Smooth muscle cell (in vitro differentiated cells): ENCODE data around the gene FLOT2. TPM values are rescaled to one million over a fixed set of nuclear protein-coding genes. Genes with fewer than 3 reads are reported as not detected.

ENCODE experiments used
- DNase-seq: peaks from one replicate; lab custom pipeline; 2025; ENCODE audit not compliant: unreplicated experiment; lab: John Stamatoyannopoulos, UW
- H2AFZ ChIP-seq: fragments of 200-600 bp; sonication (generic); 2 replicates; pipeline ENCODE4 v1.6.0; 2016; ENCODE audit warnings: antibody characterized with exemption, low read depth, mild to moderate bottlenecking
- H3F3A ChIP-seq: fragments of 200-600 bp; sonication (generic); 2 replicates; pipeline ENCODE4 v1.6.0; 2017; ENCODE audit warnings: antibody characterized with exemption, low read depth
- H3K27ac ChIP-seq: fragments of 200-600 bp; sonication (generic); 2 replicates; pipeline ENCODE4 v1.5.1; 2016; ENCODE audit warnings: low read depth, mild to moderate bottlenecking
- H3K27me3 ChIP-seq: fragments of 200-600 bp; sonication (generic); 2 replicates; pipeline ENCODE4 v1.6.1; 2016; ENCODE audit warnings: low read depth, mild to moderate bottlenecking
- H3K36me3 ChIP-seq: fragments of 200-600 bp; sonication (generic); 2 replicates; pipeline ENCODE4 v1.5.1; 2016; ENCODE audit warnings: low read depth
- H3K4me1 ChIP-seq: fragments of 200-600 bp; sonication (generic); 2 replicates; pipeline ENCODE4 v1.5.1; 2016; ENCODE audit warnings: low read depth
- H3K4me2 ChIP-seq: fragments of 200-600 bp; sonication (generic); 2 replicates; pipeline ENCODE4 v1.6.0; 2016; ENCODE audit warnings: mild to moderate bottlenecking
- H3K4me3 ChIP-seq: fragments of 200-600 bp; sonication (generic); 2 replicates; pipeline ENCODE4 v1.5.1; 2016; ENCODE audit warnings: mild to moderate bottlenecking
- H3K79me2 ChIP-seq: fragments of 200-600 bp; sonication (generic); 2 replicates; pipeline ENCODE4 v1.6.0; 2016; ENCODE audit warnings: low read depth, mild to moderate bottlenecking
- H3K9ac ChIP-seq: fragments of 200-600 bp; sonication (generic); 2 replicates; pipeline ENCODE4 v1.6.0; 2016; ENCODE audit warnings: low read depth
- H3K9me3 ChIP-seq: fragments of 200-600 bp; sonication (generic); replicated peaks from 2 replicates; pipeline ENCODE4 v1.5.1; 2016; ENCODE audit warnings: low read depth
- H4K20me1 ChIP-seq: fragments of 200-600 bp; sonication (generic); 2 replicates; pipeline ENCODE4 v1.6.0; 2016; ENCODE audit warnings: low read depth
- WGBS: methylation state at CpG from one replicate; pipeline ENCODE4 v1.1.7; 2016; ENCODE audit warnings: low lambda C conversion rate; 5-methylcytosine and 5-hydroxymethylcytosine counted together
- polyA plus RNA-seq: library from polyadenylated mRNA; unstranded; fragments of >200 nt; fragmentation: Nextera tagmentation; extraction: Ambion mirVana; gene quantifications from 2 replicates; pipeline ENCODE4 v1.2.1, GENCODE V29; 2016
- total RNA-seq: library from RNA; depleted of rRNA; stranded (reverse); fragments of >200 nt; gene quantifications from 2 replicates; pipeline ENCODE4 v1.2.3, GENCODE V29; 2014
- TF ChIP-seq, protein P1 (sequence below): fragments of 200-600 bp; sonication (generic); IDR thresholded peaks from 2 replicates; pipeline ENCODE4 v1.5.1; 2017; ENCODE audit warnings: borderline replicate concordance, mild to moderate bottlenecking, antibody characterized with exemption; ENCODE audit not compliant: insufficient read depth, poor library complexity, severe bottlenecking

The FLOT2 gene
- total and polyA plus RNA-seq, 2 experiments from 2014 or later = 18.1 to 40.1 TPM

DNA sequence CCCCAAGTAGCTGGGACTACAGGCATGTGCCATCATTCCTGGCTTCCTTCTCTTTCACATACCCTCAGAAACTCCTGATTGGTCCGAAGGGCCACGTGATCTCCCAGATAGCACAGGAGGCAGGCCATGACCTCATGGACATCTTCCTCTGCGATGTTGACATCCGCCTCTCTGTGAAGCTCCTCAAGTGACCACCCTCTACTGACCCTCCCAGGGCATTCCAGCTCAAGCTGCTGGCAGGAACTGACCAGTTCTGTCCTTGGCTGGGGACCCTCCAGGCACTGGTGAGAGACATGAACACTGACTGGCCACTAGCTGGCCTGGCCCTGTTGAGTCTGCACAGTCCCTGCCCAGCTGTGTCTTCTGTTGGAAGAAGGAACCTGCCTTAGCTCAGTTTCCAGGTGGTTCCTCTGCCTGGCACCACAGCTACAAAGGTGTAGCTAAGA lies 37.1 kb downstream of the FLOT2 start:
- Histone ChIP-seq H3K79me2 (peaks cover 5% of the 10 kb centered on the region), H2AFZ (no peak overlapping the region), H3K4me3 (no peak overlapping the region), H3K9ac (no peak overlapping the region), H3K4me2 (no peak overlapping the region), H3K9me3 (no peaks in the 10 kb centered on the region), H3K36me3 (no peaks in the 10 kb centered on the region), H4K20me1 (no peaks in the 10 kb centered on the region), H3F3A (no peaks in the 10 kb centered on the region), H3K4me1 (peaks cover 5% of the 10 kb centered on the region), H3K27ac (no peak overlapping the region), H3K27me3 (no peaks in the 10 kb centered on the region)
- 97% methylated on average over 4 of the region's 4 CpGs for WGBS
- TF ChIP-seq, protein P1, sequence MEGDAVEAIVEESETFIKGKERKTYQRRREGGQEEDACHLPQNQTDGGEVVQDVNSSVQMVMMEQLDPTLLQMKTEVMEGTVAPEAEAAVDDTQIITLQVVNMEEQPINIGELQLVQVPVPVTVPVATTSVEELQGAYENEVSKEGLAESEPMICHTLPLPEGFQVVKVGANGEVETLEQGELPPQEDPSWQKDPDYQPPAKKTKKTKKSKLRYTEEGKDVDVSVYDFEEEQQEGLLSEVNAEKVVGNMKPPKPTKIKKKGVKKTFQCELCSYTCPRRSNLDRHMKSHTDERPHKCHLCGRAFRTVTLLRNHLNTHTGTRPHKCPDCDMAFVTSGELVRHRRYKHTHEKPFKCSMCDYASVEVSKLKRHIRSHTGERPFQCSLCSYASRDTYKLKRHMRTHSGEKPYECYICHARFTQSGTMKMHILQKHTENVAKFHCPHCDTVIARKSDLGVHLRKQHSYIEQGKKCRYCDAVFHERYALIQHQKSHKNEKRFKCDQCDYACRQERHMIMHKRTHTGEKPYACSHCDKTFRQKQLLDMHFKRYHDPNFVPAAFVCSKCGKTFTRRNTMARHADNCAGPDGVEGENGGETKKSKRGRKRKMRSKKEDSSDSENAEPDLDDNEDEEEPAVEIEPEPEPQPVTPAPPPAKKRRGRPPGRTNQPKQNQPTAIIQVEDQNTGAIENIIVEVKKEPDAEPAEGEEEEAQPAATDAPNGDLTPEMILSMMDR = no peak
- no peak for DNase-seq

DNA sequence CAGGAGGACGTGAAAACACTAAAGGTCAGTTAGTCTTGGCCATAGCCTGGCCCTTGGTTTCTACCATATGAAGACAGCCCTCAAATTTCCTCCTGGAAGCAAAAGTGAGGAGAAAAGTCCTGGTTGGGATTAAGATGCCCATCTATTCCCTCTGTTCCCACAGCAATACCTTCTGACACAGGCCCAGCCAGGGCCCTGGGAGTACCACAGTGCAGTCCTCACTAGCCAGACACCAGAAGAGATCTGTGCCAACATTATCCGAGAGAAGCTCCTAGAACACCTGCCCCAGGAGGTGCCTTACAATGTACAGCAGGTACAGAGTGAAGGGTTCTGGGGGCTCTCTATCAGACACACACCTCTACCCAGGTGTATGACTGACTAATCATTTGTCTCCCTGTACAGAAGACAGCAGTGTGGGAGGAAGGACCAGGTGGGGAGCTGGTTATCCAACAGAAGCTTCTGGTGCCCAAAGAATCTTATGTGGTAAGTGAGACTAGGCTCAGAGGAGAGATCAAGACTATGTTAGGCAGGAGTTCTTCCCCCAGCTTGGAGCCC lies 38.7 kb downstream of the FLOT2 start:
- peaks cover 6% of the 10 kb centered on the region for H3K4me1 ChIP-seq
- no peaks in the 10 kb centered on the region for H3K36me3 ChIP-seq
- no peaks in the 10 kb centered on the region for H3F3A ChIP-seq
- H3K27me3 ChIP-seq = no peaks in the 10 kb centered on the region
- TF ChIP-seq, protein P1 = no peak
- no peak overlapping the region for H3K27ac ChIP-seq
- H3K9me3 ChIP-seq = no peaks in the 10 kb centered on the region
- no peak overlapping the region for H3K9ac ChIP-seq
- DNase-seq = no peak
- no peak overlapping the region for H3K4me2 ChIP-seq
- H2AFZ ChIP-seq = no peak overlapping the region
- H3K79me2 ChIP-seq = peaks cover 10% of the 10 kb centered on the region
- H4K20me1 ChIP-seq = no peaks in the 10 kb centered on the region
- no peak overlapping the region for H3K4me3 ChIP-seq
- WGBS = 48% methylated on average over 2 of the region's 2 CpGs

DNA sequence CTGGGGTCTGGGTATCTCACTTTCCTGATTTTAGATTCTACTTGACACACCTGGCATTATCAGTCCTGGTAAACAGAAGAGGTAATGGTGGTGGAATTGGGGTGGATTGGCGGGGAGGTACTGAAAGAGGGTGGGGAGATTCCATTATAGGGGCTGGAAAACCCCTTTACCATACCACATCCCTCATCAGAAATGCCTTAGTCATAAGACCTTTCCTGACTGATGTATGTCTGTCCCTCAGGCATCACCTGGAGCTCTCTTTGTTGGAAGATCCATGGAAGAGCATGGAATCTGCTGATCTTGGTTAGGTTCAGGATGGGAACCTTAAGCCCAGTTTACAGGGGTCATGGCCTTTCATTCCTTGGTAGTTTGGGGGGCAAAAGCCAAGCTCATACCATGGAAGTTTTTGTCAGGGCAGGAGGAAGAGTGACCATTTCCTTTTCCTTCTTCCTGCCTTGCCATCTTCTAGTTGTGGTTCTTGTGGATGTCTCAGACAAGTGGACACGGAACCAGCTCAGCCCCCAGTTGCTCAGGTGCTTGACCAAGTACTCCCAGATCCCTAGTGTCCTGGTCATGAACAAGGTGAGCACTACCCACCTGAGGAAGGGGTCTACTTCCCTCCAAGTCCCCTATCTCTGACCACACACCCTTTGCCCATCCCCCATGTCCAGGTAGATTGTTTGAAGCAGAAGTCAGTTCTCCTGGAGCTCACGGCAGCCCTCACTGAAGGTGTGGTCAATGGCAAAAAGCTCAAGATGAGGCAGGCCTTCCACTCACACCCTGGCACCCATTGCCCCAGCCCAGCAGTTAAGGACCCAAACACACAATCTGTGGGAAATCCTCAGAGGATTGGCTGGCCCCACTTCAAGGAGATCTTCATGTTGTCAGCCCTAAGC lies 39.4 kb downstream of the FLOT2 start:
- no peaks in the 10 kb centered on the region for H3K9me3 ChIP-seq
- TF ChIP-seq, protein P1 = no peak
- H3K9ac ChIP-seq = no peak overlapping the region
- H3K27me3 ChIP-seq = no peaks in the 10 kb centered on the region
- no peaks in the 10 kb centered on the region for H3F3A ChIP-seq
- H3K79me2 ChIP-seq = peaks cover 10% of the 10 kb centered on the region
- no peak for DNase-seq
- H4K20me1 ChIP-seq = no peaks in the 10 kb centered on the region
- H2AFZ ChIP-seq = no peak overlapping the region
- H3K4me1 ChIP-seq = peaks cover 6% of the 10 kb centered on the region
- 97% methylated on average over 3 of the region's 3 CpGs for WGBS
- H3K27ac ChIP-seq = no peak overlapping the region
- H3K36me3 ChIP-seq = no peaks in the 10 kb centered on the region
- no peak overlapping the region for H3K4me2 ChIP-seq
- no peak overlapping the region for H3K4me3 ChIP-seq
